Fibroblast of gingiva (primary cell): Measurements from ENCODE around the gene SLC4A5.

Experiments
- DNase-seq: peaks from one replicate; pipeline ENCODE4 v3.0.0-alpha.2; 2011; ENCODE audit warnings: low read depth

SLC4A5 gene

DNA sequence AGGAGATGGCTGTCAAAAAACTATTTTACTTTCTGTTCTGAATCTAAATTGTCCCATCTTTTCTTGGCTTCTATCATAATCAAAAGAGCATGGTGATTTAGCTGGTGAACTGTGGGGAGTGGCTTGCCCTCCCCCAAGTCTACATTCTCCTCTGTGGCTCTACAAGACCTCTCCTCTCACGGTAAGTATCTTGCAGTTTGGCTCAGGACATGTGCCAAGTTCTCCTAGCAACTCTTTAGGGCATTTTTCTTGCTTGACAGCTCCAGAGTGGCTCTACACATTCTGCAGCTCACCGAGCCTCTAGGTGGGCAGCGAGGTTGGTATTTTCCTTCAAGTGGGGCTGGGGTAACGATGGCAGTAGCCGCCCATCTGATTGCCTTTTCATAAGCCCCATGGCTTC lies 29.1 kb downstream of the SLC4A5 start:
- no peak for DNase-seq

DNA sequence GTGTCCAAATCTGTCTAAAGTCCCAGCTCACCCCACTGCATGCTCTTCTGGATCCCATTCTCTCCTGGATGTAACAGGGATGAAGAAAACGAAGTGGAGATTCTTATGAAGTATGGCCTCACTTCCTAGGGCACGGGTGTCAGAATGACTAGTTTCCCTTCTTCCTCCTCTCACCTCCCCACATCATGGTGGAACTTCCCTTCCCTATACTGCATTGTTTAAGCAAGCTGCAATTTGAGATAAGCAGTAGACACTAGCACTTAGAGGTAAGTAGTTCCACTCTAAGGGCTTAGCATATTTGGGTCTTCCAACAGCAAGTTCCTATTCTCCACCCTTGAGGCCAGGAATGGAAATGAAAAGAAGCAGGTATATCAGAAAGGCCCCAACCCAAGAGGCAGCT lies 29.7 kb downstream of the SLC4A5 start:
- no peak for DNase-seq

DNA sequence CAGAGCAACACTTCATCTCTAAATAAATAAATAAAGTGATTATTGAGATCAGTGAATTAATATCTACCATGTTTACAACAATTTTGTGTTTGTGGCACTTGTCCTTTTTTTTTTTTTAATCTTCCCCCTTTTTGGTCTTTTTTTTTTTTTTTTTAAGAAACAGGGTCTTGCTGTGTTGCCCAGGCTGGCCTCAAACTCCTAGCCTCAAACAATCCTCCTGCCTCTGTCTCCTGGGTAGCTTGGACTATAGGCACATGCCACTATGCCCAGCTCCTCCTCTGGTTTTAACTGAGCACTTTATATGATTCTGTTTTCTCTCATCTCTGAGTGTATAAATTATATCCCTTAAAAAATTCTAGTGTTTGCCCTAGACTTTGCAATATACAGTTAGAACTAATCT lies 30.3 kb downstream of the SLC4A5 start:
- DNase-seq: no peak

DNA sequence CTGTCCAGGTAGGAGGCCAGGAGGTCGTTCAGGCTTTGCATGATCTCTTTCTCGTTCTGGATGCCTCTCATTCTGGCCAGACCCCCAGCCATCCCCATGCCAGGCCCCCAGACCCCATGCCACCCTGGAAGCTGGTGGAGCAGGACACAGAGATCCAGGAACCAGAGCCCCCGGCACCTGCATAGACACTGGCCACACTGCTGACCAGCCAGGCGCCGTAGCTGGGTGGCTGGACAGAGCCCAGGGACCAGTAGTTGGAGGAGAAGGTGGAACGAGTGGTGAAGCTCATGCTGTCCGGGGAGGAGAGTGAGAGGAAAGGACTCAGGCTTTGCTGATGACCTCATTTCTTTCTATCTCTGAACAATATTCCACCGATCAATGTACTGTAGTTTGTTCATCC lies 35.5 kb downstream of the SLC4A5 start:
- DNase-seq: no peak

DNA sequence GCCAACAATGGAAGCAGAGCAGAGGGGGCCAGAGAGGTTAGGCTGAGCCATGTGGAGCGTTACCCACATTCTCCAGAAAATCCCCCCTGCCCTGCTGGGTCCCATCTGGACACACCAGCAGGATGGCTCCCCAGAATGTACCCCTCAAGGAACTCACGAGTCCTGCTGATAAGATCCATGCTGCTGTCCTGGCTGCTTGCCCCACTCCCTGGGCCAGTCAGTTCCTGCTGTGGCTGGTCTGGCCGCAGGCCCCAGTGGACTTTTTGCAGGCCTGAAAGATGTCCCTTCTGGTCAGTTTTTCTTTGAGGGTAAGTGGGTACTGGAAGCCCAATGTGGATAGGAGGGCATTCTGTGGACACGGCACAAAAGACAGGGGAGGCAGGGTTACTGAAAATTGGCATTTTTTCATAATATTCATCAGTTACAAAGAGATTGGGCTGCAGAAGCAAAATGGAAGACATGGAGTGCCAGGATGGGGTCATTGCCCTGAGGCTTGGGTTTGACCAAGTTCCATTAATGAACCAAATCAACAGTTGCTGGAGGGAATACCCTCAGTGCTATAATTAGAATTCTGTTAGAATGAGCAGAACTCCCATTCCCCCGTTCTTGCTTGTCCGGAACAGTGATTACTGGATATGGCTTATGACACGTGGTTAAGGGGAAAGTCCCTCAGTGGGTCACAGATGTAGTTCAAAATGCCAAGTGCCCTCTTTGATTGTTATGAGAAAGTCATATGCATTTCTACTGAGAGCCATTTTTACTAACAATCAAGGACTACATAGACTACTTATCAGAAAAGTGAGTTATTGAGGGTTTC lies 38.7 kb downstream of the SLC4A5 start:
- no peak for DNase-seq

DNA sequence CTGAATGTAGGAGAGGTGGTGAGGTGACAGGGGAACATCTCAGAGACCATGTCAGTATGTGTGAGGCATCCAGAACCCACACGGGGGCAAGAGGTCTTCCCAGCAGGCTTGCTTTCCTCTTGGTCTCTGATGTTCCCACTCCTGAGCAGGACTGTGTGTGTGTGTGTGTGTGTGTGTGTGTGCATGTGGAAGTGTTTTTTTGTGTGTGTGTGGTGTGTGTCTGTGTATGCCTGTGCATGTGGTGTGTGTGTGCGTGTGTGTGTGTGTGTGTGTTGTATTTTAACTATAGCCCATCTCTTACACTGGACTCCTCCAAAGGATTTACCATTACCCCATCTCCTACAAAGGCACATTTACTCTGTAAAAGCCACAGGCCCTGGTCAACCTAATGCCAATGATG lies 40.4 kb downstream of the SLC4A5 start:
- DNase-seq: no peak

DNA sequence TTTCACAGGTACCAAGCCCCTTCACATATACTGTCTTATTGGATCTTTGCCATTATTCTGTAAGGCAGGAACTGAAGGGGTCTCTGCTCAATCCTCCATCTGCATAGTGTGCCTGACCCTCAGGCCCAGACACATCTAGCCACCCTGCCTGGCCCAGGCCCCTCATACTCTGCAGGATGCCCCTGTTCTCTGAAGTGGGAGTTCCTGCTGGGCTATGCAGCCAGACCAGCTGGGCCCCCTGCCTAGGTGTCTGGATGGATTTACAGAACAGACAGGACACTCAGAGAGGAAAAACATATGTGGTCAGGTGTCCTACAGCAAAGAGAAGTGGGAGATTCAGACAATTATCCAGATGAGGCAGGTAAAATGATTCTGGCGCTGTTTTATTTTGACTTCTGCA lies 42.0 kb downstream of the SLC4A5 start:
- DNase-seq: no peak

DNA sequence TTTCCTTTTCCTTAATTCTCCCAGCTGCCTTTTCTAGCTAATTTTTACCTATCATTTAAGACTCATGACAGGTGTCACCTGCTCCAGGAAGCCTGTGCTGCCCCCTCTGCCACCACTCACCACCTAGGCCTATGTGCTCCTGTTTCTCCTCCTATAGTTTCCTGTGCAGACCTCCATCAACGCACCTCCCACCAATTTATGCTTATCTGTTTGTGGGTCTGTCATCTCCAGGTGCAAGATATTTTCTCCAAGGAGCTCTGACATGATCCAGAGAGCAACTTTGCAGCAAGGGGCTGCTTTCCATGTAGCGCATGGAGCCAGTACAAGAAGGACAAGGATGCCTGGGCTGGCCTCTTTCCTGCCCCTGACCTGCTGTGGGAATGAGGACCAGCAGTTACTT lies 42.7 kb downstream of the SLC4A5 start:
- no peak for DNase-seq

DNA sequence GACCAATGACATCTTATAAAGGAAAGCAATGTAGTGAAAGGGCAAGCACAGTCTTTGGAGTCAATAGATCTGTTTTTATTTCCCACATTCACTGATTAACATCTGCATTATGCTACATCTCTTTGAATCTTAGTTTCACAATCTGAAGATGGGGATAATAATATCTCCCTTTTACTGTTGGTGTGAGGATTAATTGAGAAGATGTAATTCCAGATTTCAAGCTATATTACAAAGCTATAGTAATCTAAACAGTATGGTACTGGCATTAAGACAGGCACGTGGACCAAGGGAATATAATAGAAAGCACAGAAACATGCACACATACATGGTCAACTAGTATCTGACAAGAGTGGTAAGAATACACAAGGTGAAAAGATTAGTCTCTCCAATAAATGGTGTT lies 45.3 kb downstream of the SLC4A5 start:
- no peak for DNase-seq

DNA sequence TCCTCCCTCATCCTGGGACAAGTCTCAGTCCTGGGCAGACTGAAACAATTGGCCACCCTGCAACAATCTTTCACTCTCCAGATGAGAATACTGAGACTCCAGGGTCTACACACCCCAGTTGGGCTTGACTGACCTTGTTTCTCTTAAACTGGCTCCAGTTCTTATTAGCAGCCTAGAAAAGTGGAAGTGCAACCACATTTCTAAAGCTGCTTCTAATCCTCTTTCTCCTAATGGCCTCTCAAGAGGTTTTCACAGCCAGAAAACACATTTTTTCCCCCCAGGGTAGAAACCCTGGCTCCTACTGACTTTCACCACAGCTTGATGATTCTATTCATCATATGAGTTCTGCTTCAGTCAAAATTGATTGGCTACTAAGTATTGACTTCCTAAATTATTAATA lies 45.8 kb downstream of the SLC4A5 start:
- no peak for DNase-seq

DNA sequence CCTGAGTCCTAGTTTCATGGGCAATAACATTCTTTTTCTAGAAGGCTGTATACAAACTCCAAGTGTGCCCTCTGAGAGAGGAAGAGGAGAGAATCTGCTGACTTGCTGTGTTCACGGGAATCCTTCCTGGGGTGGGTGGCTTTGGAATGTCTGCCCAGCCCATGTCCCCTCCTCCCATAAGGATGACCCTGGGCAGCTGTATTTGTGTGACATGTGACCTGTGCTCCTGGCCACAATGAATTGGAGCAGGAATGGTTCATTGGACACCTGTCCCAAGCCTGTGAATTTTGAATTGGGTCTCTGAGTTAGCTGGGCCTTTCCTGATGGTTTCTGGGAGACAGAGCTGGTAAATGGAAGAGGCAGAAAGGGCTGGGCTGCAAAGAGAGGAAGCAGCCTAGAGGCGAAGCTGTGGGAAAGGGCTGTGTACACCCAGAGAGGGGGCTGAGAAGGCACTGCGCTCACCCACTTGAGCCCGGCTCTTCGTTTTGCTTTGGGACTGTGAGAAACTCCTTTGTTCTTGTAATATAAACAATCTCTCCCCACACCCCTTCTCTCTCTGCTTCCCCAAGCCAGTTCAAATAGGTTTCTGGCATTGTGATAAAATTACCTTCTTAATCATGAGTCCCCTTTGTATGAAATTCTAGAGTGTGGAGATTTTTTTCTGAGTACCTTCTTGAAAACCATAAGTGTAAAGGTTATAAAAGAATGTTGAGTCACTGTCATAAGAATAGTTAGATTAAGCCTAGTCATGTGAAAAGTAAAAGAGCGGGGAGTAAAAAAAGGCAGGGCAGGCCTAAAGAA lies 49.8 kb downstream of the SLC4A5 start:
- no peak for DNase-seq

DNA sequence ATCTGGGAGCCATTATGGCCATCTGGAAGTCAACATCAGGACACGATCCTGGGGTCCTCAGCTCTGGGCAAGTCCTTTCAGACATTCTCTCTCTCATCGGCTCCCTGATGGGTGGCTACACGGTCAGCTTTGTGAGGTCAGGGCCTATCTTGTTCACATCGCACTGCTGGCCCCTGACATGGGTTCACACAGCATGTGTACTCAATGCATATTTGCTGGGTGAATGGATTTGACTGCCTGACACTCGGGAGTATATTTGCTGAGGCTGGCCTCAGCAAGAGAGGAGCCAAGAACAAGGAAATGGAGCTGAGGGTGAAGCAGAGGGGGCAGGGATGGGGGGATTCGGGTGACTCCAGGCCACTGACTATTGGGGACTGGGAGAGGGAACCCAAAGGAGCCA lies 50.5 kb downstream of the SLC4A5 start:
- no peak for DNase-seq

DNA sequence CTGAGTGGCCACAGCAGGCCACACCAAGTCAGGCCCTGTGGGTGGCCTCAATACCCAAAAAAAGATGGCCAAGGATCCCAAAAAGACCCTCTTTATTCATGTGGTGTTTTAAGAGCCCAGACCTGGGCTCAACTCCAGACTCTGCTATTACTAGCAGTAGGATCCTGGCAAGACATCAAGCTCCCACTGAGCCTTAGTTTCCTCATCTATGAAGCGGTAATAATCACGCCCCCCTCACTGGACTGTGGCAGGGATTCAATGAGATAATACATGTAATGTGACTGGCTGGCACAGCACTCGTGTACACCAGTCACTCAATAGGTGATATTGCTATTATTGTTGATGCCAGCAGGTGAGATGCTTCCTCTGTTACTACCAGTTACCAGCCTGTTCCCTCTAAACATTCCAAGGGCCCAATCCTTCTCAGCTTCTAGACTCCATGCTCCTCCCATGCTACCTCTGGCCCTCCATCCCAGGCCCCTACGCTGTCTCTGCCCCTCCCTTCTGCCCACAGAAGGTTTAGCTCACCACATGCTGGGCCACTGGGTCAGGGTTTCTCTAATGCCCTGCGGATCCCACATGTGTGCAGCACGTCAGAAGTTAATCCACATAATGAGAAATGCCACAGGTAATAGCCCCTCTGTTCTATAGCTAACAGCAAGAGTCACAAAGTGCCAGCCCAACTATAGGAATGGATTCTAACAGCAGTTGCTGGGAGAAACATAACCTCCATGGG lies 51.2 kb downstream of the SLC4A5 start:
- no peak for DNase-seq

DNA sequence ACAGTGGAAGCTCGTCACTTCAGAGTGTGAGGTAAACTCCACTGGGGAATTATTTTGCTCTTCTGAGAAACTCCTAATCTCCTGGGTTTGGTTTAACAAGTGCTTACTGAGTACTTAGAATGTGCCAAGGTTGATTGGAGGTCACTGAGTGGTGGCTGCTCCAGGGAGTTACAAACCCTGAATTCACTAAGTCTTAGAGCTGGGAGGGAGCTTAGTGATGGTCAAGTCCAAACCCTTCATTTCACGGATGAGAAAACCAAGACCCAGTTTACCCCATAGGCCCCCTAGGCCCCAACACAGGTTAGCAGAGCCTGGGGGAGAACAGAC lies 52.0 kb downstream of the SLC4A5 start:
- no peak for DNase-seq

DNA sequence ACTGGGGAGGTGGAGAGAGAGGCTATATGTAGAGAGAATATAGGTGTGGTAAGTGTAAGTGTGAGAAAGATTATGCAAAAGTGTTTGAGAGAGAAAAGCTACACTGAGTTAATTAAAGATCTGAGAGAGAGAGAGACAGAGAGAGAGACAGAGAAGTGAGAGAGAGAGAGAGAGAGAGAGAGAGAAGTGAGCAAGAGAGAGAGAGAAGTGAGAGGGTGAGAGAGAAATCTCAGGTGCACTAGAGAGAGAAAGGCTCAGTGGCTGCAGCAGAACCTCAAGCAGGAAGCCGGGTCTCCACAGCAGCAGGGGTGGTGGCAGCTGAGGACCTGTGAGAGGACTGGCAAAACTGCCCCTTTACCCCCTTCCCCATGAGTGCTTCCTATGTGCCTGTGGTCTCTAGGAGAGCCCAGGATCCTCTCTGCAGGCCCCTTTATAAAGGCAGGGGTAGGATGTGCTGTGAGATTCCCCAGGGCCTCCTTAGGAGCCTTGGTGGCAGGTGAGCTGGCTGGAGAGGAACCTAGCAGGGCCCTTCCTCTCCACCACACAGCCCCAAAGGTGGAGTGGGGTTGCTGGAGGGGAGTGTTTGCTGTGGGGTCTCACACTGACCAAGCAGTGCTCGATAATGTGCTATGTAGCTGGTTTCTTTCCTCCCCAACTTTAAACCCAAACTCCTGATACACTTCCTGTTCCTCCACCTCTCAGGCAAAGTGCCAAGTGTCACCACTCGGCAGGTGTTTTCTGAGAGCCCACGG lies 52.6 kb downstream of the SLC4A5 start:
- no peak for DNase-seq

DNA sequence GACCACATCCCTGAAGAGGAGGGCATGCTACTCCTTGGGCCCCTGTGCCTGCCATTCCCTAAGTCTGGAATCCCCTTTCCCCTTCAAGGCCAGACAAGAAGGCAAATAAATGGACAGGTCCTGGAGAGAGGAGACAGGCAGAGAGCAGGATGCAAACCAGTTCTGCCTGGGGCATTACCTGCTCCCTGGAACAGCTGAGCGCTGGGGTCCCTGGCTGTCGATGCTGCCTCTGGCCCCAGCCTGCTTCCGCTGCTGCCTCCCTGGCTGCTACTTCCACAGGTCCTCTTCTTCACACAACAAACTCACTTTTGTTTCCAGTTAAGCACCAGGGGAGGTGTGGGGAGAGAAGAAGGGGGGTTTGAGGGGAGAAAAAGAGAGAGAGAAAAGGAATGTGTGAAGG lies 53.1 kb downstream of the SLC4A5 start:
- DNase-seq: no peak

DNA sequence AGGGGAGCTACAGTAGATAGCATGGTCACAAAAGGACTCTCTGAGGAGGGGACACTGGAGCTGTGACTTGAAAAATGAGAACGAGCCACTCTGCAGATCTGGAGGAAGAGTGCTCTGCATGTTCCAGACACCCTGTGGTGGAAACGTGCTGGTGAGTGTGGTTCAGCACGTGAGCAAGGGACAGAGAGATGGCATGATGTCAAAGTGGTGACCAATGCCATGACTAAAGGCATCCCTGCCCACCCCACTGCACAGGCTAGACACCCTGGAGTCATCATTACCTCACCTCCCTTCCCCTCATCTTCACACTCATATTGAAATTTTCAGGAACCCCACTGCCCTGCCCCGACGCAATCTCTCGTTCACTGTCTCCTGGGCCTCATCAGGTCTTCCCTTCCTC lies 56.5 kb downstream of the SLC4A5 start:
- no peak for DNase-seq

DNA sequence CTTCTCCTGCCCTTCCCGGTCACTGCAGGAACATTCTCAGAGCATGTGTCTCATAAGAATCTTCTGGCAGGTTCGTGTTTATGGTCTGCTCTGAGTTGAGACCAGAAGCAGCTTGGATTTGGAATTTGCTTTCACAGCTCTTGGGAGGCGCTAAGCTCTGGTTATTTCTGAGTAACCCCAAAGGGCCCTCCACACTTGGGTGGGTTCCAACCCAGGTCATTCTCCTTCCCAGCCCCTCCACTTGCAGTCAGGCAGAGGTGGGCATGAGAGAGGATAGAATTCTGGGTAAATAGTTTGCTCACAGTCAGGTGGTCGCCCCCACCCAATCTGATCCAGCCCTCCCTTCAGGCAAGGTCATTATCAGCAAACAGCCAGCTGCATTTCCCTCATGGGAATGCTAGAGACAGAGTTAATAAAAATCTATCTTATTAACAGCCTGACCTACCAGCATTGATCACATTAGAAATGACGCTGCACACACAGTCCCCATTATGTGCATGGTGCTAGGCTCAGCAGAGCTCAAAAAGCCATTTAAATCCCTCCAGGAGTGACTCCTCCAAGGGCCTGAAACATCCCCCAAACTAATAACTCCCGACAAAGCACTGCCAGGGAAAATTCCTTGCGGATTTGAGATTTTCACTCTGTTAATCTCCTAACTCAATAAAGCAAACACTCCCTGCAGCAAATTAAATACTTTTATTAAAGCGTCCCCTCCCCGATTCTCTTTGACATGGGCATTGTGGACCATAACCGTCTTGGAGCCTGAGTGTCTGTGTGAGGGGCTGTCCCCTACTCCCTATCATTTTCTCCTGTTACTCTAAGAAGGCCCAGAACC lies 61.9 kb downstream of the SLC4A5 start:
- no peak for DNase-seq

DNA sequence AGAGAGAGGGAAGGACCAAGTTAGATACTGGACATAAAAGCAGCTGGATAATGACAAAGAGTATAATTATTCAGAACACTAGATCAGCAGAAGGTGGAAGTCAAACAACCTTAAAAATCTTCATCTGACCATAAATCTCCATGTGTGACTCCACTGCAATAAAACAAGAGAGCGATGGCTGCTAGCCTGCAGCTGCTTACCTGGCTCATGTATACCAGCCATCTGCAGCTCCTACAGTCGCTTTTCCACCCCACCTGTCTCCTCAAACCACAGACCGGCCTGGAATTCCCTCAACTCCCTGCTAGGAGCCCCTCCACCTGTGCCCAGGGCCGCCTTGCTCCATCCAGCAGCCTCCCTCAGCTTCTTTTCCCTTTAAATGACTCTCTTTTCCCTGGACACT lies 64.5 kb downstream of the SLC4A5 start:
- DNase-seq: no peak

DNA sequence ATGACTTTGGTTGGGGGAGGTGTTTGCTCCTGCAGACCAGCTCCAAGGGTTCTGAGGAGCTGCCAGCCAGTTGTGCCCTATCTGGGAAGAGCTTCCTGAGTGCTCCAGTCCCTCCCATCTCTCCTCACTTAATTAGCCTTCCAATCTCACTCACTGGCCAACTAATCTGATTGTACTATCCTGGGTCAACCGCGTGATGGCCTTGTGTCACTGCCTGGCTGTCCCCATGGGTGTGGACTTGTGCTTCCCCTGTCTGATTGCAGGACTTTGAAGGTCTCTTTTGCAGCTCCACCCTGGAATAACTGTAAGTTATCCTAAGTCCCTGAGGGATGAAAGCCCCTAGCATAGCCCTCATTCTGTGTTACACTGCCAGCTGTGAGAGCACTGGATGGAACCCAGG lies 65.0 kb downstream of the SLC4A5 start:
- no peak for DNase-seq

DNA sequence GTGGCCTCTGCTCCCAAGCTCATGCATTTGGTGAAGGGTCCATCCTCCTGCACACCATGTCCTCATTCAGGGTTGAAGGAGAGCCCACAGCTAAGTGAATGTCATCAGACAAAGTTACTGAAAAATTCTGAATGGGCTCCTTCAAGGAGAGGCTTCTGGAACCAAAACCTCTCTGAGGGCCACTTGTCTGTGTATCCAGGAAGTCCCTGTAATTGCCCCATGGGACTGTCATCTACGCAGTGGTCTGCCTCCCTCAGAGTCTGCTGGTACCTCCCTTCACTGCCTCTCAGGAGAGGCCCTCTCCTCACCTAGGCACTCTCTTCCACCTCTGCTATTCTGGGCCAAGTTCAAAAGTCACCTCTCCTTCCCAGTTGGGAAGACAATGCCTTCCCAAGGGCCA lies 68.0 kb downstream of the SLC4A5 start:
- DNase-seq: no peak
